ENCODE measurements around the gene PEX14.
"Not testable (repeated sequence)": the region's sequence is repeated elsewhere in the genome, so short reads cannot be mapped to it uniquely, and the experiment has no call there.

PEX14 gene, protein sequence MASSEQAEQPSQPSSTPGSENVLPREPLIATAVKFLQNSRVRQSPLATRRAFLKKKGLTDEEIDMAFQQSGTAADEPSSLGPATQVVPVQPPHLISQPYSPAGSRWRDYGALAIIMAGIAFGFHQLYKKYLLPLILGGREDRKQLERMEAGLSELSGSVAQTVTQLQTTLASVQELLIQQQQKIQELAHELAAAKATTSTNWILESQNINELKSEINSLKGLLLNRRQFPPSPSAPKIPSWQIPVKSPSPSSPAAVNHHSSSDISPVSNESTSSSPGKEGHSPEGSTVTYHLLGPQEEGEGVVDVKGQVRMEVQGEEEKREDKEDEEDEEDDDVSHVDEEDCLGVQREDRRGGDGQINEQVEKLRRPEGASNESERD

DNA sequence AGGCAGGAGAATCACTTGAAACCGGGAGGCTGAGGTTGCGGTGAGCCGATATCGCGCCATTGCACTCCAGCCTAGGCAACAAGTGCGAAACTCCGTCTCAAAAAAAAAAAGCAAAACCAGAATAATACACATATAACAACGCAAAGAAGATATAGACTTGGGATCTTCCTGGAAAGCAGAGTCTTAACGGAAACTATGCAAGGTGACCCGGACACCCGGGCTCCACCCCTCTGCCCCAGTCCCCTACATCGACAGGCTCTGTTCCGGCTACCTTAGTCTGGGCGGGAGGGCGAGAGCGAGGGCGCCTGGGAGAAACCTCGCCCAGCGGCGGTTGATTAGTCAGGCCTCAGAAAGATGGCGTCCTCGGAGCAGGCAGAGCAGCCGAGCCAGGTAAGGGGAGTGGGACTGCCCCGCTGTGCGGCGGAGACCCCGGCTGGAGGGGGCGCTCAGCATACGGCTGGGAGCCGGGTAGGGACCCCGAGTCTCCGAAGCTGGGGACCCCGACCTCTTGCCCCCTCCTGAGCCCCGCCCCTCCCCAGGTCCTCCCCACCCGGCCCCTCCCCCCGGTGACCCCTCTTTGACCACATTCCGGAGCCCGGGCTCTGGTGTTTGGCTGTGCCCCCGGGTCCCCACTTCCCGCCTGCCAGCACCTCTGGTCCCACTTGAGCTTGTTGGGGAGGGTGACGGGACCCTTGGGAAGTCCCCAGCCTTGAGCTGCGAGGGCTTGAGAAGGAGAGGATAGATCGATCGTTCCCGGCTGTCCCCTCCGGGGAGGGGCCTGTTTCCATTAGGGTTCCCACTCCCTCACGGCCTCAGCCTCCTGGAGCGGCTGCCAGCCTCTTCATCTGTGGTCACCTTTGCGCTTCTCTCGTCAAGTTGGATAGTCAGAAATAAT is at the start of gene PEX14:
PEX14 (plus strand) TSS at position 338 of the 895 bp plus-strand sequence; CDS start at position 355, 17 bp downstream.
- no peak for DNase-seq (ENCODE audit: low read depth, low spot score)

GRCh38 chr1:10425826-10426534 is 48.8 kb upstream of the PEX14 start:
- DNase-seq (ENCODE audit: low read depth, low spot score) = not testable (repeated sequence)

- not testable (repeated sequence) for DNase-seq (ENCODE audit: low read depth, low spot score)
Measured at GRCh38 chr1:10426535-10426848, 48.3 kb upstream of the PEX14 start.

GRCh38 chr1:10428984-10429383 is 45.8 kb upstream of the PEX14 start:
- DNase-seq (ENCODE audit: low read depth, low spot score) = no peak

DNA sequence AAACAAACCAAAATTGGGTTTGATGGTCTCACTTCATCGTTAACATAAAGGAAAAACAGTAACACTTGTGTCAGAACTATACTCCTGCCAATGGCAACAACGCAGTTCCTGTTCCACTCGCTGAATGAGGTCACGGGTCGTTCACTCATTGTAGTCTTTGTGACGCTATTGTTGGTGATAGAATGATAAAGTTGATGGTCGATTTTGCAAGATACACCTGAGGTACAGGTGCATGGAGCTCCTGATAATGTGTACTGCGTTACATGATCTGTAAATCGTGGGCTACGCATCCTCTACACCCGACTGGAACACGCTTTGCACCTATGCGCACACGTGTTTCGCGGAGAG is 44.9 kb upstream of the PEX14 start:
- no peak for DNase-seq (ENCODE audit: low read depth, low spot score)

DNA sequence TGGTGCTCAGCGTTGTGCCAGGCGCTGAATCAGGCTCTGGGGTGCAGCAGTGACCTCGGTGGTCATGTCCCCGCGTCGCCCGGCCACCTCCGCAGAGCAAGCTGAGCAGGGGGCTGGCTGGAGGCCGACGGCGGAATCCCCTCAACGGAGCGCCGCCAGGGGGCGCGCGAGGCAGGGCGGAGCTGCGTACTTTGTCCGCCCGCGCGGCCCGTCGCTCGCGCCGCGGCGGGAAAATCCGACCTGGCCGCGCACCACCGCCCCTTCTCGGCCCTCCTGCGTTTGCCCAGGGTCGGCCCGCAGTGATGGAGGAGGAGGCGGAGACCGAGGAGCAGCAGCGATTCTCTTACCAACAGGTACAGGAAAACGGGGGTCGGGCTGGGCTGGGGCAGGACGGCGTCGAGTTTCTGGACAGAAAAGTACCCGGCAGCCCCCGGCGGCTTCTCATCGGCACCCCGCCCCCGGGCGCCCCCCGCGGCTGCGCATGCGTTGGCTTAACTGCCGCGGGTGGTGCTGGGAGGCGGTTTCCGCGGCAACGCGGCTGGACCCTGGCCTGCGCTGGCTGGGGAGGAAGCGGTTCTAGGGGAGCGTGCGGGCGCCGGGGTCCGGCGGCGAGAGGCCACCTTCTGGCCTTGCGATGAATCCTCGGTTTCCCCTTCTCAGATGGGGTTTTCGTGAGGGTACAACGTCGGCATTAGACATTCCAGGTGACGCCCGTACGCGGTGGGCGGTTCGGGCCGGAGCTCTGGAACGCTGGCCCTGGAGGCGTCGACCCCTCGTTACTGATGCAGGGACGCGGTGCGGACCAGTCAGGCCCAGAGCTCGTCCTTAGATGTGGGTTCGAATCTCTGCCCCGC is 44.3 kb upstream of the PEX14 start, which contains the start of gene CENPS:
CENPS (plus strand) TSS at position 218 of the 854 bp plus-strand sequence; CDS start at position 303, 85 bp downstream.
- DNase-seq (ENCODE audit: low read depth, low spot score) = peak; percentile 73

GRCh38 chr1:10431070-10431730 is 43.5 kb upstream of the PEX14 start:
- no peak for DNase-seq (ENCODE audit: low read depth, low spot score)

GRCh38 chr1:10432910-10433700 is 41.6 kb upstream of the PEX14 start:
- DNase-seq (ENCODE audit: low read depth, low spot score) = no peak

GRCh38 chr1:10433790-10434189 is 41.0 kb upstream of the PEX14 start:
- DNase-seq (ENCODE audit: low read depth, low spot score) = no peak

GRCh38 chr1:10434590-10434989 is 40.2 kb upstream of the PEX14 start:
- no peak for DNase-seq (ENCODE audit: low read depth, low spot score)

GRCh38 chr1:10437052-10437451 is 37.7 kb upstream of the PEX14 start:
- DNase-seq (ENCODE audit: low read depth, low spot score) = no peak

GRCh38 chr1:10438677-10439163 is 36.0 kb upstream of the PEX14 start:
- no peak for DNase-seq (ENCODE audit: low read depth, low spot score)

DNA sequence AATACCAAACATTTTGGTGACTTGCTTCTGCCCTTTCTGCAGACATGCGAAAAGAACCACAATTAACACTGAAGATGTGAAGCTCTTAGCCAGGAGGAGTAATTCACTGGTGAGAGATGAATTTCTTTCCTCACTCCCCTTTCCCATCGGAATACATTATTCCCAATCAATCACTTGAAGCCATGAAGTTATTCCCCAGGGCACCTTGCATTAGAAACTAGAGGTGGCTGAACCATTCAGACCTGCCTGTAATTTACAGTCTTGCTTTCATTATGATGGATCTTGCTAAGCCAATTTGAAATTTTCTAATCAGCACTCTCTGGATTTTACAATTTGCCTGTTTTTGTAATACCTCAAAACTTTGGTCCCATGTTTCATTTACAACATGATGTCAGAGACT is 34.4 kb upstream of the PEX14 start:
- no peak for DNase-seq (ENCODE audit: low read depth, low spot score)

DNA sequence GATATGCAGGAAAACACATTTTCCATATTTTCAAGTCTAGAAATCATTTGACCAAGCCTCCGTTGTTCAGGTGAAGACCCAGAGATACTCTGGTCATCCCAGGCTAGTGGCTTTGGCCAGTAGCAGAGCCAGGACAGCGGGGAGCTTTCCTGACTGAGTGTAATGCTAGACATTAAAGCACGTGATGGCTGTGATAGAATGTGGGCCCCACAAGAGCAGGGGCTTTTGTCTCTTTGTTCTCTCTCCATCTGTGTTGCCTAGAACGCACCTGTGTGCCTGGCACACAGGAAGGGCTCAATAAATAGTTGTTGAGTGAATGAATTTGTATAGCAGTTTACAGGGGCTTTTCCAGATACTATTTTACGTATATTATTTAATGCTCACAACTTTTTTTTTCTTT is 34.0 kb upstream of the PEX14 start:
- DNase-seq (ENCODE audit: low read depth, low spot score) = no peak

DNA sequence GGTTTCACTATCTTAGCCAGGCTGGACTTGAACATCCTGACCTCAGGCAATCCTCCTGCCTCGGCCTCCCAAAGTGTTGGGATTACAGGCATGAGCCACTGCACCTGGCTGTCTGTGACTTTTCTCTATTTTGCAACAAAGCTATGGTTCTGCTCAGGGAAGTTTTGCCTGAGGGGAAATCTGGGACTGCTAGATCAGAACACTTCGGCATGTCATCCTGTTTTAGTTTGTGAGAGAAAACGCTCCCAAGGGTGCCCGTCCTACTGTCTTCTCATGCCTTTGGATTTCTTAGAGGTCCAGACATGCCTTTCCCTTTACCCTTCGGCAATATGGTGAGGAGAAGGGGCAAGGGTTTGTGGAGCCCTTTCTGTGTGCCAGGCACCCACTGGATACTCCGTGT is 30.5 kb upstream of the PEX14 start:
- DNase-seq (ENCODE audit: low read depth, low spot score) = no peak

- DNase-seq (ENCODE audit: low read depth, low spot score) = no peak
Measured at GRCh38 chr1:10444795-10445397, 29.9 kb upstream of the PEX14 start.

GRCh38 chr1:10446790-10447422 is 27.8 kb upstream of the PEX14 start:
- DNase-seq (ENCODE audit: low read depth, low spot score) = no peak

- DNase-seq (ENCODE audit: low read depth, low spot score) = no peak
Measured at GRCh38 chr1:10449751-10450150, 25.0 kb upstream of the PEX14 start, which contains the start of gene CORT. CORT (plus strand) TSS chr1:10450031; CDS start chr1:10450224, 193 bp downstream.
